SK-N-SH treated with all-trans-retinoic acid at 6 μM for 48 hours (cell line): Measurements from ENCODE around the gene PIKFYVE.

Experiments
- ZC3H10 ChIP-seq: fragments of 250-450 bp; sonication (Bioruptor Pico); IDR thresholded peaks from 2 replicates; pipeline ENCODE4 v1.5.1; 2021; ENCODE audit warnings: mild to moderate bottlenecking, moderate library complexity
- ZFP30 ChIP-seq: fragments of 450-650 bp; formaldehyde crosslinking; IDR thresholded peaks from 2 replicates; pipeline ENCODE4 v1.5.0; 2022; ENCODE audit warnings: mild to moderate bottlenecking, moderate library complexity
- ZNF70 ChIP-seq: fragments of 450-650 bp; formaldehyde crosslinking; IDR thresholded peaks from 2 replicates; pipeline ENCODE4 v1.5.0; 2020; ENCODE audit warnings: mild to moderate bottlenecking, moderate library complexity
- TF ChIP-seq, protein P1 (sequence below): fragments of 250-450 bp; sonication (Bioruptor Pico); IDR thresholded peaks from 2 replicates; pipeline ENCODE4 v1.8.0; 2020; ENCODE audit warnings: mild to moderate bottlenecking, moderate library complexity, borderline replicate concordance
- TF ChIP-seq, protein P2 (sequence below): fragments of 250-450 bp; sonication (Bioruptor Pico); IDR thresholded peaks from 2 replicates; pipeline ENCODE4 v1.5.1; 2020; ENCODE audit warnings: low read depth, mild to moderate bottlenecking, moderate library complexity

DNA sequence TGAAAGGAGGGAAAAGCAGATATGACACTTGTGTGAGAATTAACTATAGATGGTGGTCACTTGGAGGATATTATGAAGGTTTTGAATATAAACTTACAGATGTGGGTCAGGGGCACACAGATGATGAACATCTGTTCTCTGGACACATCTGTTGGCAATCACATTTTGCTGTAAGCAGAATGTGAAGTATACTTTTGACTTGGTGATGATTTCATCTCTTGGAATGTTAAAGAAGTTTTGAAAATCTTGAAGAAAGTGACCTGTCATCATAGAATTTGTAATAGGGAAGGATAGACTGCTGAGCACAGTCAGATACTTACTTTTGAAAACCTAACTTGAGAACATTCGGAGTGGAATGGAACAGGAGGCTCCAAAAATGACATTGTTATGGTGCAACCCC lies 40.2 kb downstream of the PIKFYVE start:
- TF ChIP-seq, protein P1, sequence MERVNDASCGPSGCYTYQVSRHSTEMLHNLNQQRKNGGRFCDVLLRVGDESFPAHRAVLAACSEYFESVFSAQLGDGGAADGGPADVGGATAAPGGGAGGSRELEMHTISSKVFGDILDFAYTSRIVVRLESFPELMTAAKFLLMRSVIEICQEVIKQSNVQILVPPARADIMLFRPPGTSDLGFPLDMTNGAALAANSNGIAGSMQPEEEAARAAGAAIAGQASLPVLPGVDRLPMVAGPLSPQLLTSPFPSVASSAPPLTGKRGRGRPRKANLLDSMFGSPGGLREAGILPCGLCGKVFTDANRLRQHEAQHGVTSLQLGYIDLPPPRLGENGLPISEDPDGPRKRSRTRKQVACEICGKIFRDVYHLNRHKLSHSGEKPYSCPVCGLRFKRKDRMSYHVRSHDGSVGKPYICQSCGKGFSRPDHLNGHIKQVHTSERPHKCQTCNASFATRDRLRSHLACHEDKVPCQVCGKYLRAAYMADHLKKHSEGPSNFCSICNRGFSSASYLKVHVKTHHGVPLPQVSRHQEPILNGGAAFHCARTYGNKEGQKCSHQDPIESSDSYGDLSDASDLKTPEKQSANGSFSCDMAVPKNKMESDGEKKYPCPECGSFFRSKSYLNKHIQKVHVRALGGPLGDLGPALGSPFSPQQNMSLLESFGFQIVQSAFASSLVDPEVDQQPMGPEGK (CRISPR knock-in tag) = no peak
- TF ChIP-seq ZNF70 (no peak), ZC3H10 (no peak), ZFP30 (no peak)
- TF ChIP-seq, protein P2, sequence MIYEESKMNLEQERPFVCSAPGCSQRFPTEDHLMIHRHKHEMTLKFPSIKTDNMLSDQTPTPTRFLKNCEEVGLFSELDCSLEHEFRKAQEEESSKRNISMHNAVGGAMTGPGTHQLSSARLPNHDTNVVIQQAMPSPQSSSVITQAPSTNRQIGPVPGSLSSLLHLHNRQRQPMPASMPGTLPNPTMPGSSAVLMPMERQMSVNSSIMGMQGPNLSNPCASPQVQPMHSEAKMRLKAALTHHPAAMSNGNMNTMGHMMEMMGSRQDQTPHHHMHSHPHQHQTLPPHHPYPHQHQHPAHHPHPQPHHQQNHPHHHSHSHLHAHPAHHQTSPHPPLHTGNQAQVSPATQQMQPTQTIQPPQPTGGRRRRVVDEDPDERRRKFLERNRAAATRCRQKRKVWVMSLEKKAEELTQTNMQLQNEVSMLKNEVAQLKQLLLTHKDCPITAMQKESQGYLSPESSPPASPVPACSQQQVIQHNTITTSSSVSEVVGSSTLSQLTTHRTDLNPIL (CRISPR knock-in tag) = no peak
